Ovary (tissue), 9 donors: ENCODE results near the gene CNPY3. TPM values are rescaled to one million over a fixed set of nuclear protein-coding genes. Genes with fewer than 3 reads are reported as not detected.
A peak's percentile ranks its signal among the peaks of the same experiment; 100 is the strongest.

ENCODE experiments used
- DNase-seq, 5 donors: peaks; one replicate each; pipeline ENCODE4 v3.0.0-alpha.2; 2019 to 2020
- H3K27ac ChIP-seq, 2 donors: fragments of 200-600 bp; one replicate each; pipeline versions ENCODE4 v1.5.1 to v1.8.0; 2019 to 2022
- H3K27me3 ChIP-seq: fragments of 200-600 bp; one replicate; pipeline ENCODE4 v1.8.0; 2022
- H3K36me3 ChIP-seq: fragments of 200-600 bp; sonication (generic); one replicate; pipeline ENCODE4 v1.5.1; 2019
- H3K4me1 ChIP-seq: one replicate; pipeline ENCODE4 v1.8.1; 2013; ENCODE audit warnings: mild to moderate bottlenecking, moderate library complexity; ENCODE audit not compliant: insufficient read depth
- H3K4me3 ChIP-seq: fragments of 200-600 bp; sonication (generic); one replicate; pipeline ENCODE4 v1.5.1; 2017
- H3K9me3 ChIP-seq, 2 donors: fragments of 200-600 bp in 1 of 2; sonication (generic) in 1 of 2; one replicate each; pipeline versions ENCODE4 v1.5.1 to v1.8.1; 2013 to 2019; ENCODE audit warnings: mild to moderate bottlenecking in 1 of 2, moderate library complexity in 1 of 2
- EP300 ChIP-seq: sonication (generic); formaldehyde crosslinking; IDR thresholded peaks from one replicate; pipeline ENCODE4 v1.6.1; 2017; ENCODE audit warnings: antibody characterized with exemption
- POLR2A ChIP-seq: fragments of 450-650 bp; IDR thresholded peaks from one replicate; pipeline ENCODE4 v1.6.1; 2017; ENCODE audit warnings: antibody characterized with exemption, mild to moderate bottlenecking, moderate library complexity
- WGBS, 3 donors: extraction: QIAGEN DNeasy Blood & Tissue Kit in 1 of 3; methylation state at CpG; one replicate each; pipeline versions ENCODE4 v1.1.5 to v1.1.7; 2013 to 2017; 5-methylcytosine and 5-hydroxymethylcytosine counted together
- intact Hi-C, 4 donors: fragments of 100-400 bp; cut with DNase I; formaldehyde crosslinking; loops; one replicate each; pipeline versions ENCODE4 v1.11.0 to v1.15.1; 2022 to 2023
- polyA plus RNA-seq, 2 donors: library from polyadenylated mRNA; stranded (reverse); fragments of 200-250 nt in 1 of 2; fragments of 350-450 nt in 1 of 2; fragmentation: Illumina TruSeq in 1 of 2; extraction: RNeasy Lipid Tissue Mini Kit (QIAGEN cat#74804) in 1 of 2; gene quantifications; one replicate each; pipeline ENCODE4 v1.2.3, GENCODE V29; 2013 to 2014
- total RNA-seq, 7 donors: library from RNA; depleted of rRNA in 2 of 7; stranded (reverse); fragments of >200 nt in 2 of 7; fragmentation: NEBNext Ultra II Directional in 3 of 7; extraction: Animal tissue kit (Norgen Biotek cat#: 25700) in 3 of 7; gene quantifications; one replicate each; pipeline versions ENCODE4 v1.1.0 to v1.2.4, GENCODE V29; 2016 to 2023
- TF ChIP-seq, protein P1 (sequence below), 3 donors: fragments of 450-650 bp in 2 of 3; fragments of 200-600 bp in 1 of 3; IDR thresholded peaks; one replicate each; pipeline versions ENCODE4 v1.5.1 to v1.8.0; 2016 to 2022; ENCODE audit warnings: antibody characterized with exemption in 3 of 3, mild to moderate bottlenecking in 1 of 3
- donor health status: DM: no; HTN: no; CAD: no; lungs with moderate emphysema.
- donor health status: DM: no; HTN: no; CAD: no.
- donor health status: Bipolar disorder and iron deficiency.
- donor health status: DM: yes; HTN: yes; CAD: no.
- donor health status: DM: no; HTN: no; CAD: no.
- donor health status: DM: yes; HTN: yes; CAD: no.

The CNPY3 gene
- total and polyA plus RNA-seq, 9 donors = 25.3 to 61.2 (median 41.3) TPM

DNA sequence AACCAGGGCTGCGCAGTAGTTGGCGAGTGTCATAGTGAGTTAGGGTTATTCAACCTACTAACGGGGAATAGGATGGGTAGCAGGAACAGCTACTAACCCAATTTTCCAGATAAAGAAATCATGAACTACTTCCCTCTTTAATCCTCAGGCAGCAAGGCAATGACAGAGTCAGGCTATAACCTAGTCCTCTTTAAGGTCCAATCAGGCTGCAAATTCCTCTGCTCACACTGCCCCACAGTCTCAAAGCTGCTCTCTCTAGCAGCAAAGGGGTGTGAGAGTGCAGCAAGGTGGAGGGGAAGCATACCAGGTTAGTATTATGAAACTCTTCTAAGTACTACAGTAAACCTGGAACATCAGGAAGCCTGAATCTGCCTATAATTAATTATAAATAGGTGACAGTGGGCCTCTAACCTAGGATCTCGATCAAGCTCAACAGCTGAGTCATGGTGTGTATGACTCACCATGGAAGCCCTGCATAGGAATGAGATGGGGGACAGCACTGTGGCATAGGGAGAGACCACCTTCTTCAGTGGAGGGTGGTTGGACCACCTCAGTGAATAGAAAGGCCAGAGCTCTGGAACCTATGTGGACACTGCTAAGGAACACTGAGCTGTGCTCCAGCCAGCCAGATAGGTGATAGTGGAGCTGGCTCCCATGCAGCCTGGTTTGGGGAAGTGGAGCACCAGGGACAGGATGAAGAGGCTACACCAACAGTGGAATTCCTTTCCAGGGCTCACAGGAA, 41.8 kb downstream of the CNPY3 start:
- no peaks in the 10 kb centered on the region for H3K9me3 ChIP-seq
- H3K27ac ChIP-seq = no peak overlapping the region
- no peak overlapping the region for H3K4me3 ChIP-seq
- no peaks in the 10 kb centered on the region for H3K4me1 ChIP-seq
- H3K27me3 ChIP-seq = no peaks in the 10 kb centered on the region
- WGBS, 3 donors = 78 to 81% (median 80%) methylated on average over 4 of the region's 4 CpGs
- no peaks in the 10 kb centered on the region for H3K36me3 ChIP-seq
- intact Hi-C loops = no loop called here
- DNase-seq = no peak
- TF ChIP-seq POLR2A (no peak), EP300 (no peak)
- TF ChIP-seq, protein P1, sequence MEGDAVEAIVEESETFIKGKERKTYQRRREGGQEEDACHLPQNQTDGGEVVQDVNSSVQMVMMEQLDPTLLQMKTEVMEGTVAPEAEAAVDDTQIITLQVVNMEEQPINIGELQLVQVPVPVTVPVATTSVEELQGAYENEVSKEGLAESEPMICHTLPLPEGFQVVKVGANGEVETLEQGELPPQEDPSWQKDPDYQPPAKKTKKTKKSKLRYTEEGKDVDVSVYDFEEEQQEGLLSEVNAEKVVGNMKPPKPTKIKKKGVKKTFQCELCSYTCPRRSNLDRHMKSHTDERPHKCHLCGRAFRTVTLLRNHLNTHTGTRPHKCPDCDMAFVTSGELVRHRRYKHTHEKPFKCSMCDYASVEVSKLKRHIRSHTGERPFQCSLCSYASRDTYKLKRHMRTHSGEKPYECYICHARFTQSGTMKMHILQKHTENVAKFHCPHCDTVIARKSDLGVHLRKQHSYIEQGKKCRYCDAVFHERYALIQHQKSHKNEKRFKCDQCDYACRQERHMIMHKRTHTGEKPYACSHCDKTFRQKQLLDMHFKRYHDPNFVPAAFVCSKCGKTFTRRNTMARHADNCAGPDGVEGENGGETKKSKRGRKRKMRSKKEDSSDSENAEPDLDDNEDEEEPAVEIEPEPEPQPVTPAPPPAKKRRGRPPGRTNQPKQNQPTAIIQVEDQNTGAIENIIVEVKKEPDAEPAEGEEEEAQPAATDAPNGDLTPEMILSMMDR (IDR thresholded peaks at IDR 0.05) = no peak

DNA sequence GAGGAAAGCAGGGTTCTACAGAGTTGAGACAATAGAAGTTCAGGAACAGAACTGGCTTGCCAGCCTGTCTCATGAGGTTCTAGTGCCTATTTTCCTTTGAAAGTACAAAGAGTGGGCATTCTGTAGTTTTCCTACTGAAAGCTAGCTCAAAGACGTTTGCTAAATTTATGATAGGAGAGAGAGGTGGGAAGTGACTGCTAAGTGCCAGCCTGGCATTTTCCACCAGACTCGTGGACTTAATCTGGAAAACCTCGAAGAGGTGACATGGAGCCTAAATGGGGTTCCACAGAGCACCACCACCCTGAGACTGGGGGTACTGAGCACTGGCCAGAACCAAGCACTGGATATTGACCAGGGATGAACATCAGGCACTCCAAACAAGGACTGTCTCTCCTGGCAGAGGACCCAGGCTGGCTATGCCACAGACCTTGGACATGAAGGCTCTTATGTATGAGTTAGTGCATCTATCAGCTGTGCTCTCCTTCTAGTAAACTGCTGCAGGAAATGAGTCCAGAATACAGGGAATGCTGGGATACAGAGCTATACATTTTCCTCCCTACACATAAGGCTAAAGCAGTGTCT, 42.6 kb downstream of the CNPY3 start:
- H3K9me3 ChIP-seq = no peaks in the 10 kb centered on the region
- intact Hi-C loops = no loop called here
- H3K4me1 ChIP-seq = no peaks in the 10 kb centered on the region
- no peak overlapping the region for H3K27ac ChIP-seq
- H3K36me3 ChIP-seq = no peaks in the 10 kb centered on the region
- no peak for DNase-seq
- 81 to 87% (median 84%) methylated on average over 3 of the region's 3 CpGs for WGBS, 3 donors
- no peak for TF ChIP-seq EP300
- TF ChIP-seq, protein P1 (IDR thresholded peaks at IDR 0.05) = no peak
- TF ChIP-seq POLR2A = no peak
- H3K4me3 ChIP-seq = no peak overlapping the region
- no peaks in the 10 kb centered on the region for H3K27me3 ChIP-seq

DNA sequence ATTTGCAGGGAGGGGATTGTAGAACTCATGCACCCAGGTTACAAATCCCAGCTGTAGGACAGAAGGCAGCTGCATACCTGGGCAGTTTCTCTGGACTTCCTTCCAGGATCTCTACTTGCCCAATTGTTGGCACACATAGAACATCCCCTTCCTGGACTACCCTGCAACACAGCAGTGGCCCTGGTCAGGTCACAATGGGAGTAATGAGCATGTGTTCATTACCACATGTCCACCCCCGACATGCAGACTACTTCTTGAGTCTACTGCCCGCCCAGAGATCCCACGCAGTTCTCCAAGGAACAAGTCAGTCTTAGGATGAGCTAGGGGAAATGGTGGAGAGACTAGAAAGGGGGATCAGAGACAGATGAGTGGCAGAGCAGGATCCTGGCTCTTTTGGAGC, 44.6 kb downstream of the CNPY3 start:
- DNase-seq = no peak
- peaks cover 7% of the 10 kb centered on the region for H3K4me1 ChIP-seq
- WGBS, 3 donors = 84 to 86% (median 86%) methylated on average over 3 of the region's 3 CpGs
- no peaks in the 10 kb centered on the region for H3K36me3 ChIP-seq
- no peak overlapping the region for H3K4me3 ChIP-seq
- no peak overlapping the region for H3K27ac ChIP-seq
- intact Hi-C loops = no loop called here
- no peaks in the 10 kb centered on the region for H3K27me3 ChIP-seq
- TF ChIP-seq EP300 (no peak), POLR2A (no peak)
- TF ChIP-seq, protein P1 (IDR thresholded peaks at IDR 0.05) = no peak
- no peaks in the 10 kb centered on the region for H3K9me3 ChIP-seq

DNA sequence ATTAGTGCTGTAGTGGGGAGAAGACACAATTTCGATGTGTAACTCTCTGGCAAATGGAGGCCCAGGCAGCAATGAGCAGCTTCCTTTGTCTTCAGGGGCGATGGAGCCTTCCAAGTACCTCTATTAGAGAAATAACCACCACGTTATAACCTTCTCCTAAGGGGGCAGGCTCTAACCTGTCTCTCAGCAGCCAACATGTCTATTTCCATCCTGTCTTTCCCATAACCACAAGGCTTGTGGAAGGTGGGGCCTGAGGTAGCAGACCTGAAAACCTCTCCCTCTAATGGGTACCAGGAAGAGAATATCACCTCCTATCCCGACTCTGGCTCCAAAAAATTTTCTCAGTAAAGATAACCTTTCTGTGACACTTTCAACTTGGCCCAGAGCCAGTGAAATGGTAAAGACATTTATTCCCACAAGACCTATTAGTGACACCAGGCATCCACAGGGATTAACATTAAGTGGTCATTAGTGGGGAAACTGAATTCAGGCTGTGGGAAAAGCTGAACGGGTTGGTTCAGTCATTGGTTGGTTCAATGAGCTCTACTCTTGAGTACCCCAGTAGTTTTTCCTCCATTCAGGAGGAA, 45.7 kb downstream of the CNPY3 start:
- 81 to 85% (median 82%) methylated on average over 5 of the region's 5 CpGs for WGBS, 3 donors
- H3K4me3 ChIP-seq = no peak overlapping the region
- DNase-seq = no peak
- no peaks in the 10 kb centered on the region for H3K27me3 ChIP-seq
- no peaks in the 10 kb centered on the region for H3K36me3 ChIP-seq
- intact Hi-C loops = no loop called here
- no peak for TF ChIP-seq POLR2A
- peaks cover 9% of the 10 kb centered on the region for H3K4me1 ChIP-seq
- no peak overlapping the region for H3K27ac ChIP-seq
- no peaks in the 10 kb centered on the region for H3K9me3 ChIP-seq

DNA sequence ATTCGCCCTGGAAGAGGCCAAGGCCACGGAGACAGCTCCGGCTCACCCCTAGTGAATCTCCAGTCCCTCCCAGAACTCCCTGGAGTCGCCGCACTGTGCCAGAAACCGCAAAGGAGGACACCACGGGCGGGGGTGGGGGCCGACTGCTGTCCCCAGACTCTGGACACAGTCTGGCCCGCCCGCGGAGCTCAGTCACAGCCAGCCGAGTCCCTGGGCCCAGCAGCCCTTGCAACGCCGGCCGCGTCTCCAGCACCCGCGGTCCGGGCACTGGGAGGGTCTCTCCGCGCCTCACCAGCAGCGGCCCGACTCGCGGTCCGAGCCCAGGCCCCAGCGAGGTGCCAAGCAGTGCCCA, 49.2 kb downstream of the CNPY3 start:
- peak overlapping the region; percentile 88 for H3K4me3 ChIP-seq
- no peaks in the 10 kb centered on the region for H3K27me3 ChIP-seq
- DNase-seq = peak in 4 of 5 donors; percentile 31 to 56 (median 44)
- peak overlapping the region; percentile 56 to 78 for H3K27ac ChIP-seq
- WGBS, 3 donors = 0% methylated on average over 13 to 28 of the region's 28 CpGs
- no peaks in the 10 kb centered on the region for H3K36me3 ChIP-seq
- no peaks in the 10 kb centered on the region for H3K9me3 ChIP-seq
- intact Hi-C loops = no loop called here
- TF ChIP-seq, protein P1 (IDR thresholded peaks at IDR 0.05) = no peak
- peaks cover 12% of the 10 kb centered on the region for H3K4me1 ChIP-seq
